Measurements from ENCODE around the gene TMEM171. TPM values are rescaled to one million over a fixed set of nuclear protein-coding genes. Genes with fewer than 3 reads are reported as not detected.

TMEM171 gene
- polyA plus RNA-seq, 1 donor (not counting 4 experiments of a cell fraction or from before 2014, with no cell fraction given): 8.7 TPM

DNA sequence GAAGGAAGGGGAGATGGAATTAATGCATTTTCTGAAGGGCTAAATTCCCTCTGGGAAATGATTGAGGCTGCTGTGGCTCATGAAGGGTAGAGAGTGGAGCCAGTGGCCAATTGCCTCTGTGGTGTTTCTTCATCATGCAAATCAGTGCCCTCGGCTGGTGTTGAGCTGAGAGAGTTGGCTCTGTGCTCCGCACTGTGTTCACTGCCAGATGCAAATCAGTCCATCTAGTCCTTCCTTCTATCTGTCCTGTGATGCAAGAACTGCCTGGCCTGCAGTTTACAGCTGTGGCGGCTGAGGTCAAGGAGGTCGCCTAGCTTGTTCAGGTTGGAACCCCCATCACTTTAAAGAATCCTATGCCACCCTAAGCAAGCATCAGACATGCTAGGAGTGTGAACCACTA is 6.0 kb downstream of the TMEM171 start:
- Histone ChIP-seq H3K4me1 (ENCODE audit: control insufficient read depth, extremely low read depth, insufficient read depth, low read length) (peaks cover 19% of the 10 kb centered on the region), H3K79me2 (ENCODE audit: control insufficient read depth, insufficient read depth, low read length) (peaks cover 4% of the 10 kb centered on the region), H3K4me3 (ENCODE audit: control insufficient read depth in 2 of 3, extremely low read depth in 1 of 3, insufficient read depth in 2 of 3, low read depth in 1 of 3, low read length in 3 of 3) (no peak overlapping the region), H3K27ac (ENCODE audit: control insufficient read depth, insufficient read depth, low read length) (no peak overlapping the region), H3K9ac (ENCODE audit: control insufficient read depth, extremely low read depth, insufficient read depth, low read length) (no peak overlapping the region), H3K27me3 (ENCODE audit: control insufficient read depth, extremely low read depth, insufficient read depth, low read length) (no peaks in the 10 kb centered on the region), H2AFZ (ENCODE audit: control insufficient read depth, low read length) (no peak overlapping the region), H3K9me3 (ENCODE audit: control insufficient read depth, low read depth, low read length) (no peaks in the 10 kb centered on the region), H3K9me1 (ENCODE audit: control insufficient read depth, extremely low read depth, insufficient read depth, low read length) (no peaks in the 10 kb centered on the region), H4K20me1 (ENCODE audit: control insufficient read depth, extremely low read depth, insufficient read depth, low read length) (no peaks in the 10 kb centered on the region), H3K4me2 (ENCODE audit: control insufficient read depth, extremely low read depth, insufficient read depth, low read depth, low read length) (no peak overlapping the region), H3K36me3 (ENCODE audit: control insufficient read depth in 2 of 2, extremely low read depth in 1 of 2, insufficient read depth in 2 of 2, low read length in 2 of 2) (peaks cover 16 to 19% of the 10 kb centered on the region in 2 experiments)
- no peak for DNase-seq (ENCODE audit: low read depth, low spot score)
- TF ChIP-seq, protein P1, sequence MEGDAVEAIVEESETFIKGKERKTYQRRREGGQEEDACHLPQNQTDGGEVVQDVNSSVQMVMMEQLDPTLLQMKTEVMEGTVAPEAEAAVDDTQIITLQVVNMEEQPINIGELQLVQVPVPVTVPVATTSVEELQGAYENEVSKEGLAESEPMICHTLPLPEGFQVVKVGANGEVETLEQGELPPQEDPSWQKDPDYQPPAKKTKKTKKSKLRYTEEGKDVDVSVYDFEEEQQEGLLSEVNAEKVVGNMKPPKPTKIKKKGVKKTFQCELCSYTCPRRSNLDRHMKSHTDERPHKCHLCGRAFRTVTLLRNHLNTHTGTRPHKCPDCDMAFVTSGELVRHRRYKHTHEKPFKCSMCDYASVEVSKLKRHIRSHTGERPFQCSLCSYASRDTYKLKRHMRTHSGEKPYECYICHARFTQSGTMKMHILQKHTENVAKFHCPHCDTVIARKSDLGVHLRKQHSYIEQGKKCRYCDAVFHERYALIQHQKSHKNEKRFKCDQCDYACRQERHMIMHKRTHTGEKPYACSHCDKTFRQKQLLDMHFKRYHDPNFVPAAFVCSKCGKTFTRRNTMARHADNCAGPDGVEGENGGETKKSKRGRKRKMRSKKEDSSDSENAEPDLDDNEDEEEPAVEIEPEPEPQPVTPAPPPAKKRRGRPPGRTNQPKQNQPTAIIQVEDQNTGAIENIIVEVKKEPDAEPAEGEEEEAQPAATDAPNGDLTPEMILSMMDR (optimal IDR thresholded peaks at IDR 0.05 in 1 of 3, IDR thresholded peaks at IDR 0.05 in 1 of 3, conservative IDR thresholded peaks at IDR 0.05 in 1 of 3; ENCODE audit: extremely low read depth in 1 of 3, insufficient read depth in 2 of 3, low read length in 3 of 3): no peak
- TF ChIP-seq EZH2 (IDR thresholded peaks at IDR 0.05; ENCODE audit: low read length): no peak
- FAIRE-seq: no peak
- dilution Hi-C loops (cut with MboI; ENCODE audit: extremely low pct_ligation_motif_present, low sequenced_read_pairs): no loop called here

DNA sequence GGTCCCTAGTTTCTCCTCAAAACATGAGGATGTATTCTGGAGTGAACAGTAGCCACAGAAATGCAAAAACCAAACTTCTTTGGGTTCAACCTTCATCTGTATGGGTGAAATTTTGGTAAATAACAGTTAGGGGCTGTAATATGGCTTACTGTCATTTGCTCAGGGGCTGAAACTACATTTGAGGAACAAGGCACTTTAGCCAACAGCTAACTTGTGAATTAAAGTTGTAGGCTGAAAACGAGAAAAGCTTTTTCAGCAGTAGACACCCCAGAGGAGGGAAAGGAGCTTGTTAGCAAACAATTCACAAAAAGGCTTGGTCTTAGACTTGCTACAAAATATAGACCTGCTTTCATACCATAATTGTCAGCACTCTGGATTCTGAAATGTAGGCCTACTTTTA is 6.6 kb downstream of the TMEM171 start:
- no peaks in the 10 kb centered on the region for H3K9me3 ChIP-seq (ENCODE audit: control insufficient read depth, low read depth, low read length)
- DNase-seq (ENCODE audit: low read depth, low spot score) (no peak), FAIRE-seq (no peak)
- no peak overlapping the region for H3K27ac ChIP-seq (ENCODE audit: control insufficient read depth, insufficient read depth, low read length)
- H3K4me3 ChIP-seq (ENCODE audit: control insufficient read depth in 2 of 3, extremely low read depth in 1 of 3, insufficient read depth in 2 of 3, low read depth in 1 of 3, low read length in 3 of 3): no peak overlapping the region
- H2AFZ ChIP-seq (ENCODE audit: control insufficient read depth, low read length): no peak overlapping the region
- no peaks in the 10 kb centered on the region for H3K79me2 ChIP-seq (ENCODE audit: control insufficient read depth, insufficient read depth, low read length)
- no peaks in the 10 kb centered on the region for H4K20me1 ChIP-seq (ENCODE audit: control insufficient read depth, extremely low read depth, insufficient read depth, low read length)
- dilution Hi-C loops (cut with MboI; ENCODE audit: extremely low pct_ligation_motif_present, low sequenced_read_pairs): no loop called here
- TF ChIP-seq EZH2 (IDR thresholded peaks at IDR 0.05; ENCODE audit: low read length): no peak
- TF ChIP-seq, protein P1 (optimal IDR thresholded peaks at IDR 0.05 in 1 of 3, IDR thresholded peaks at IDR 0.05 in 1 of 3, conservative IDR thresholded peaks at IDR 0.05 in 1 of 3; ENCODE audit: extremely low read depth in 1 of 3, insufficient read depth in 2 of 3, low read length in 3 of 3): no peak
- H3K9ac ChIP-seq (ENCODE audit: control insufficient read depth, extremely low read depth, insufficient read depth, low read length): no peak overlapping the region
- H3K36me3 ChIP-seq (ENCODE audit: control insufficient read depth in 2 of 2, extremely low read depth in 1 of 2, insufficient read depth in 2 of 2, low read length in 2 of 2): peaks cover 18 to 19% of the 10 kb centered on the region in 2 experiments
- H3K9me1 ChIP-seq (ENCODE audit: control insufficient read depth, extremely low read depth, insufficient read depth, low read length): no peaks in the 10 kb centered on the region
- peaks cover 14% of the 10 kb centered on the region for H3K4me1 ChIP-seq (ENCODE audit: control insufficient read depth, extremely low read depth, insufficient read depth, low read length)
- H3K27me3 ChIP-seq (ENCODE audit: control insufficient read depth, extremely low read depth, insufficient read depth, low read length): no peaks in the 10 kb centered on the region
- no peak overlapping the region for H3K4me2 ChIP-seq (ENCODE audit: control insufficient read depth, extremely low read depth, insufficient read depth, low read depth, low read length)

Measured in keratinocyte (primary cell).